ENCODE measurements around the gene FKBP1A.

DNA sequence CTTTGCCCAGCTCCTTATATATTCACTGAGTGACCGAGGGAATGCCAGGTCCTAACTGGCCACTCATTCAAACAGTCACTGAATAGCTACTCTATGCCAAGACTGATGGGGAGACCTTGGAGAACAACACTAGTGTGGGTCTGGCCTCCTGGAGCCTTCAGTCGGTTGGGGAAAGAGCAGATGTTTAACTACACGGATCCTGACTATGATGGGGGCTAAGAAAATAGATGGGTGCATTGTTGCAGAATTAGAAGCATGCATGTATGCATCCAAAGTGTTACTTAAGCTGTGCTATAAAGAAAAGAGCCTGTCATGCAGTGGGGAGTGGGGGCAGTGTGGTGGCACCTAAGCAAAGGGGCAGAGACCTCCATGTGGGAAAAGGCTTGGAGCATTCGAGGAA, 6.5 kb downstream of the FKBP1A start:
- TF ChIP-seq POLR2A (IDR thresholded peaks at IDR 0.05), result no peak
- TF ChIP-seq, protein P1, sequence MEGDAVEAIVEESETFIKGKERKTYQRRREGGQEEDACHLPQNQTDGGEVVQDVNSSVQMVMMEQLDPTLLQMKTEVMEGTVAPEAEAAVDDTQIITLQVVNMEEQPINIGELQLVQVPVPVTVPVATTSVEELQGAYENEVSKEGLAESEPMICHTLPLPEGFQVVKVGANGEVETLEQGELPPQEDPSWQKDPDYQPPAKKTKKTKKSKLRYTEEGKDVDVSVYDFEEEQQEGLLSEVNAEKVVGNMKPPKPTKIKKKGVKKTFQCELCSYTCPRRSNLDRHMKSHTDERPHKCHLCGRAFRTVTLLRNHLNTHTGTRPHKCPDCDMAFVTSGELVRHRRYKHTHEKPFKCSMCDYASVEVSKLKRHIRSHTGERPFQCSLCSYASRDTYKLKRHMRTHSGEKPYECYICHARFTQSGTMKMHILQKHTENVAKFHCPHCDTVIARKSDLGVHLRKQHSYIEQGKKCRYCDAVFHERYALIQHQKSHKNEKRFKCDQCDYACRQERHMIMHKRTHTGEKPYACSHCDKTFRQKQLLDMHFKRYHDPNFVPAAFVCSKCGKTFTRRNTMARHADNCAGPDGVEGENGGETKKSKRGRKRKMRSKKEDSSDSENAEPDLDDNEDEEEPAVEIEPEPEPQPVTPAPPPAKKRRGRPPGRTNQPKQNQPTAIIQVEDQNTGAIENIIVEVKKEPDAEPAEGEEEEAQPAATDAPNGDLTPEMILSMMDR (IDR thresholded peaks at IDR 0.05), result no peak

Data from testis (tissue), 2 donors.